D721Med (cell line): ENCODE results near the gene TMEM89.

ENCODE experiments used
- DNase-seq: peaks from one replicate; pipeline ENCODE4 v3.0.0; 2011; ENCODE audit warnings: low spot score; ENCODE audit not compliant: insufficient read length
- FAIRE-seq: peaks from 2 replicates; lab custom pipeline; 2011; peaks lifted over from hg19 to GRCh38; lab: Jason Lieb, UNC
- TF ChIP-seq, protein P1 (sequence below): IDR thresholded peaks from 2 replicates; pipeline ENCODE4 v1.5.1; 2012; ENCODE audit warnings: mild to moderate bottlenecking, control low read depth; ENCODE audit not compliant: insufficient read depth; ENCODE audit errors: missing control alignments

TMEM89 gene, protein sequence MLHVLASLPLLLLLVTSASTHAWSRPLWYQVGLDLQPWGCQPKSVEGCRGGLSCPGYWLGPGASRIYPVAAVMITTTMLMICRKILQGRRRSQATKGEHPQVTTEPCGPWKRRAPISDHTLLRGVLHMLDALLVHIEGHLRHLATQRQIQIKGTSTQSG

DNA sequence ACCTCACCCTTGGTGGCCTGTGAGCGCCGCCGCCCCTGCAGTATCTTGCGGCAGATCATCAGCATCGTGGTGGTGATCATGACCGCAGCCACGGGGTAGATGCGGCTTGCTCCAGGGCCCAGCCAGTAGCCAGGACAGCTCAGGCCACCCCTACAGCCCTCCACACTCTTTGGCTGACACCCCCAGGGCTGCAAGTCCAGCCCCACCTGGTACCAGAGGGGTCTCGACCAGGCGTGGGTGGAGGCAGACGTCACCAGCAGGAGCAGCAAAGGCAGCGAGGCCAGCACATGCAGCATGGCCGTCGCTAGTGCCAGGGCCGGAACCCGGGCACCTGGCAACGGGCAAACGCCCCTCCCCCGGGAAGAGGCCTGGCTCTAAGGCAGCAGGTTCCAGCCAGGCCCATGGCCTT is at the start of gene TMEM89:
TMEM89 (minus strand) TSS at position 309 of the 409 bp plus-strand sequence; CDS start at position 296, 13 bp downstream.
- DNase-seq (no peak), FAIRE-seq (no peak)
- TF ChIP-seq, protein P1, sequence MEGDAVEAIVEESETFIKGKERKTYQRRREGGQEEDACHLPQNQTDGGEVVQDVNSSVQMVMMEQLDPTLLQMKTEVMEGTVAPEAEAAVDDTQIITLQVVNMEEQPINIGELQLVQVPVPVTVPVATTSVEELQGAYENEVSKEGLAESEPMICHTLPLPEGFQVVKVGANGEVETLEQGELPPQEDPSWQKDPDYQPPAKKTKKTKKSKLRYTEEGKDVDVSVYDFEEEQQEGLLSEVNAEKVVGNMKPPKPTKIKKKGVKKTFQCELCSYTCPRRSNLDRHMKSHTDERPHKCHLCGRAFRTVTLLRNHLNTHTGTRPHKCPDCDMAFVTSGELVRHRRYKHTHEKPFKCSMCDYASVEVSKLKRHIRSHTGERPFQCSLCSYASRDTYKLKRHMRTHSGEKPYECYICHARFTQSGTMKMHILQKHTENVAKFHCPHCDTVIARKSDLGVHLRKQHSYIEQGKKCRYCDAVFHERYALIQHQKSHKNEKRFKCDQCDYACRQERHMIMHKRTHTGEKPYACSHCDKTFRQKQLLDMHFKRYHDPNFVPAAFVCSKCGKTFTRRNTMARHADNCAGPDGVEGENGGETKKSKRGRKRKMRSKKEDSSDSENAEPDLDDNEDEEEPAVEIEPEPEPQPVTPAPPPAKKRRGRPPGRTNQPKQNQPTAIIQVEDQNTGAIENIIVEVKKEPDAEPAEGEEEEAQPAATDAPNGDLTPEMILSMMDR = no peak

DNA sequence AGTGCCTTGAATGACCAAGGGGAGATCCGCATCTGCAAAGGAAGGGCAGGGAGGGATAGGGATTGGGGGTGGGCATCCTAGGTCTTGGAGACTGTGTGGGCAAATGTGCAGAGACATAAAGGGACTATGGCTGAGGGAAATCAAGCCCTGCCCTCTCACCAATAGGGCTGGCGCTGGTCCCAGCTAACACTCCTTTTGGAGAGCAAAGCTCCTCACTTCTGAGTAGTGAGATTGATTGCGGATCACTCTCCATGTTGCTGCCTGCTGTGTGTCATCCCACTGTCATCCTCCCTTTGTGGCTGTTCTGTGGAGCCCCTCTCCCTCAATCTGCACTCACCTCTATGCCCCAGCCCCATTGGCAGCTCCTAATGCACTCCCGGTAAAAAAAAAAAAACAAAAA is 43.4 kb upstream of the TMEM89 start:
- FAIRE-seq (no peak), DNase-seq (no peak)
- TF ChIP-seq, protein P1 = no peak

DNA sequence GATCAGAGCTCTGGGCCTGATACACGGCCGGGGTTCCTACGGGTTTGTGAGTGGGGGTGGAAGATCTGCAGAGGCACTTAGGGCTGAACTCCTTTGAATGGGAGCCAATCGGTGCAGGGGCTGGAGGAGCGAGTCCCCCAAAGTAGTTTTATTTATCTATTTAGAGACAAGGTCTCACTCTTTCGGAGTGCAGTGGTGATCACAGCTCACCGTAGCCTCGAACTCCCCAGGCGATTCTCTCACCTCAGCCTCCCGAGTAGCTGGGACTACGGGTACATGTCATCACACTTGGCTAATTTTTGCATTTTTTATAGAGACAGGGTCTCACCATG is 42.7 kb upstream of the TMEM89 start:
- FAIRE-seq (no peak), DNase-seq (no peak)
- TF ChIP-seq, protein P1 = no peak

DNA sequence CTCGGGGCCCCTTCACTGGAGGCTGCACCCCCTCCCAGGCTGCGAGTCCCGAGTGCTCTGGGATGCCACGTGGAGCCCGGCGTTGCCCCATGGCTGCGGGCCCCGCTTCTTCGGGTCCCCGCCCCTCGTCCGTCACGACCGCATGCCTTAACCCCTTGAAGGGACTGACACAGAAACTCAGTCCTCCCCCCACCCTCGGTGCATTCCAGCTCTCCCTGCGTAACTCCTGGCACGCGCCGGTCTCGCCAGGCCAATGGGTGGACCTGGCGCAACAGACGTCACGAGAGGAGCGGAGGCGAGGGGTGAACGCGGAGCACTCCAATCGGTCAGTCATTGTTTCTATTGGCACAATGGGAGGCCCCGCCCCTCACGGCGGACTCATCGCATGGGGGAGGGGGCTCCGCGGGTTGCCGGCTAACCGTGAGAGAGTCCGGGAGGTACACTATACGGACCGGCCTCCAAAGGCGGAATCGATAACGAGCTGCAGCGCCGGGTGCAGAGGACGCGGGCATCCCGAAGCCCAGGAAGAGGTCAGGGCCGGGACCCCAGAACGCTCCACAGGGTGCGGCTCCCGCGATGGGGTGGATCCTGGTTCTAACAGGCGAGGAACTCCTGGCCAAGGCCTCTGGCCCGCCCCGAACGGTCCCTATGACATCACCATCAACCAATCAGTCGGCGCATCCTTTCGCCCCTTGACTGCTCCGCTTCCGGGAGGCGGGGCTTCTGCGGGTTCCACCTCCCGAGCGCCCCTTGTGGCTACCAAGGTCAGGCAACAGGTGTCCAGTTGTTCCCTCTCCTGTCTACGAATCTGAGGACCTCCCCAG is 42.1 kb upstream of the TMEM89 start:
- TF ChIP-seq, protein P1 = peak; percentile 42
- FAIRE-seq (no peak), DNase-seq (peak; percentile 76)

DNA sequence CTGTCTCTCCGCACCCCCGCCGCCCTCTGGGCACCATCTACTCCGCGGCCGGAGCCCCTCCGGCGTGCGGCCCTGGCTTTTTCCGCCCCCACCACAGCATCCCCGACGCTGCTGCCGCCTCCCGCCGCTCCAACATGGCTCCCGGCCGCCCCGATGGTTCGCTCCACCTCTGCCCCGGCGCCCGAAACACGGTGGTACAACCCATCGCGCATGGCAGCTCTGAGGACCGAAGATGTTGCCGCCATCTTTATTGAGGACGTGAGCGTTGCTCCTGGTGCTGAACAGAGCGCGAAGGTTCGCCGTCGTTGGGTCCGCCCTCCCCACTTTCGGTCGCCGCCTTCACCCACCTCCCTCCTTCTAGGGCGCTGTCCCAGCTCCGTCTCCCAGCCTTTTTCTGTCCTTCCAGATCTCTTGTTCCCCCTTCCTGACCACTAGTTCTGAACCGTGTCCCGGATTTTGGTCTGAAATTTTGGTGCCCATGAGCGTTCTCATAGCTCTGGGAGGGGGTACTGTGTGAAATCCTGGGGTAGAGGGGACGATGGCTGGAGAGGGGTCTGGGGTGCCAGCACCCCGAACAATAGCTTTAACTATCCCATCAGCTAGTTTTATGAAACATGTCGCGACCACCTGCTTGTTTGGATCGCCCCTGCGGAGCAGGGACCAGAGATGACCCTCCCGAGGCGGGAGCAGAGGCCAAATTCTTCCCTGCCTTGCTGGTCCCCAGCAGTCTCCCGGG is 41.4 kb upstream of the TMEM89 start, which contains the start of gene CELSR3:
CELSR3 (minus strand) TSS at position 134 of the 736 bp plus-strand sequence. CDS start 252 bp downstream, outside the sequence.
- DNase-seq = no peak
- TF ChIP-seq, protein P1 = no peak
- no peak for FAIRE-seq

DNA sequence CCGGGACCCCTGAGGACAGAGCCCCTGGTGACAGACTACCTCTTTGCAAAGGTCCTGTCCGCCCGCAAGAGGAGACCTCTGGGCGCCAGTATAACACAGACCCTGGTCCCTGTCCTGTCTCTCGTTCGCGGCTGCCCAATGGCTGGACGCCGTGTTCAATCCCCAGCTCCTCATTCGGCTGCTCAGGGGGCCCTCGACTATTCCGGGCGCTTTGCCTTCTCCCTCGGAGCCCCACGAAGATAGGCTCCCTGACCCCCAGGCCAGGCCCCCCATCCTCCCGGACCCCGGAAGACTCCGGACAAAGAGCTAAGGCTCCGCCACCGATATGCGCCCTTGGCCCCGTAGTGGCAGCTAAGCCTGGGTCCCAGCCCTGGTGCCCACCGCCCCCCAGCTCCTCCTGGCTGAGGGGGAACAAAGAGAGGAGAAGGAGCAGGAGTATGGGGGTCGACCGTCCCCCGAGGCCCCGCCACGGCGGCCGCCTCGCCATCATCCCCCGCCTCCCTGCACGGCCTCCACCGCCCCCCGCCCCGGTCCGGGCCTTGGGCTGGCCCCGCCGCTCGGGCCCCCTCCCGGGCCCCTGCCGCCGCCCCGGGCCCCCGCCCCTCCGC is 40.7 kb upstream of the TMEM89 start:
- TF ChIP-seq, protein P1 = no peak
- FAIRE-seq (no peak), DNase-seq (no peak)
